K562 (cell line): ENCODE measurements around the gene DYNLT4. TPM values are rescaled to one million over a fixed set of nuclear protein-coding genes. Genes with fewer than 3 reads are reported as not detected.

Experiments
- CBX8 ChIP-seq: fragments of 200-600 bp; sonication (generic); IDR thresholded peaks from 2 replicates; pipeline ENCODE4 v1.6.1; 2012; ENCODE audit warnings: borderline replicate concordance, mixed run types, low read depth, mild to moderate bottlenecking, moderate library complexity, mixed read lengths, low read length, control low read depth, inconsistent platforms; ENCODE audit not compliant: poor library complexity, severe bottlenecking; ENCODE audit errors: extremely low read depth
- CSDE1 ChIP-seq, 2 experiments: fragments of 450-650 bp; IDR thresholded peaks; 2 replicates each; pipeline ENCODE4 v1.6.1; 2016; ENCODE audit warnings: mild to moderate bottlenecking in 1 of 2
- CTBP1 ChIP-seq: fragments of 450-650 bp; IDR thresholded peaks from 2 replicates; pipeline ENCODE4 v1.6.1; 2016; ENCODE audit warnings: borderline replicate concordance
- HEY1 ChIP-seq: fragments of 250-450 bp; sonication (Bioruptor Pico); IDR thresholded peaks from 2 replicates; pipeline ENCODE4 v1.5.0; 2020; ENCODE audit warnings: mild to moderate bottlenecking, moderate library complexity, borderline replicate concordance
- HNRNPK ChIP-seq: fragments of 200-400 bp; formaldehyde crosslinking; IDR thresholded peaks from one replicate; pipeline ENCODE4 v1.6.1; 2018; ENCODE audit warnings: mild to moderate bottlenecking, low read depth, low read length; ENCODE audit not compliant: poor library complexity, severe bottlenecking
- KLF1 ChIP-seq: fragments of 450-650 bp; IDR thresholded peaks from 2 replicates; pipeline ENCODE4 v1.6.1; 2016; ENCODE audit warnings: missing genetic modification characterization, missing compliant biosample characterization
- LEF1 ChIP-seq: fragments of 450-650 bp; IDR thresholded peaks from 2 replicates; pipeline ENCODE4 v1.6.1; 2016; ENCODE audit warnings: mild to moderate bottlenecking
- MTA2 ChIP-seq: fragments of 450-650 bp; IDR thresholded peaks from 2 replicates; pipeline ENCODE4 v1.6.1; 2016; ENCODE audit warnings: low read depth
- NFIX ChIP-seq: fragments of 250-450 bp; sonication (Bioruptor Pico); IDR thresholded peaks from 2 replicates; pipeline ENCODE4 v1.4.0; 2020; ENCODE audit warnings: low read depth, mild to moderate bottlenecking, moderate library complexity
- PHTF2 ChIP-seq: fragments of 250-450 bp; sonication (Bioruptor Pico); IDR thresholded peaks from 2 replicates; pipeline ENCODE4 v1.5.0; 2021; ENCODE audit warnings: mild to moderate bottlenecking
- PRMT5 ChIP-seq: sonication (generic); formaldehyde crosslinking; IDR thresholded peaks from 2 replicates; pipeline ENCODE4 v1.5.0; 2020; ENCODE audit warnings: missing genetic modification reagents
- PRPF4 ChIP-seq: fragments of 200-400 bp; formaldehyde crosslinking; IDR thresholded peaks from one replicate; pipeline ENCODE4 v1.6.1; 2017; ENCODE audit warnings: low read length, low read depth, mild to moderate bottlenecking; ENCODE audit not compliant: insufficient read depth, poor library complexity, severe bottlenecking
- RFX7 ChIP-seq: fragments of 250-450 bp; sonication (Bioruptor Pico); IDR thresholded peaks from 2 replicates; pipeline ENCODE4 v1.5.1; 2021; ENCODE audit warnings: mild to moderate bottlenecking
- SIX5 ChIP-seq, 2 experiments: IDR thresholded peaks; 2 replicates each; pipeline ENCODE4 v1.6.1; 2011; ENCODE audit warnings: low read length in 2 of 2, borderline replicate concordance in 1 of 2, low read depth in 1 of 2, mild to moderate bottlenecking in 1 of 2, moderate library complexity in 1 of 2; ENCODE audit not compliant: insufficient read depth in 1 of 2
- SMAD1 ChIP-seq: fragments of 150-350 bp; IDR thresholded peaks from 2 replicates; pipeline ENCODE4 v1.6.1; 2014; ENCODE audit warnings: low read length, low read depth; ENCODE audit not compliant: partially characterized antibody
- SREBF2 ChIP-seq: sonication (generic); formaldehyde crosslinking; IDR thresholded peaks from 2 replicates; pipeline ENCODE4 v1.4.0; 2020; ENCODE audit warnings: mild to moderate bottlenecking, missing genetic modification reagents
- TFAP4 ChIP-seq: sonication (generic); formaldehyde crosslinking; IDR thresholded peaks from 2 replicates; pipeline ENCODE4 v1.8.0; 2022; ENCODE audit warnings: missing genetic modification reagents, mild to moderate bottlenecking, moderate library complexity, borderline replicate concordance
- ZBTB5 ChIP-seq: fragments of 450-650 bp; IDR thresholded peaks from 2 replicates; pipeline ENCODE4 v1.6.1; 2017; ENCODE audit warnings: antibody characterized with exemption
- ZC3H11A ChIP-seq: IDR thresholded peaks from 2 replicates; pipeline ENCODE4 v1.6.1; 2012; ENCODE audit warnings: low read depth, low read length, improper control_type of control experiment
- ZKSCAN1 ChIP-seq: fragments of 150-350 bp; IDR thresholded peaks from 2 replicates; pipeline ENCODE4 v1.6.1; 2016; ENCODE audit warnings: low read depth, low read length
- ZNF253 ChIP-seq: fragments of 250-450 bp; sonication (Bioruptor Pico); conservative IDR thresholded peaks from 2 replicates; pipeline ENCODE4 v1.6.1; 2021; ENCODE audit warnings: mild to moderate bottlenecking
- ZNF512 ChIP-seq: IDR thresholded peaks from 2 replicates; pipeline ENCODE4 v1.6.1; 2016; ENCODE audit warnings: missing genetic modification characterization, missing compliant biosample characterization
- ZNF785 ChIP-seq: fragments of 250-450 bp; sonication (Bioruptor Pico); IDR thresholded peaks from 2 replicates; pipeline ENCODE4 v1.4.0; 2020; ENCODE audit warnings: mild to moderate bottlenecking
- ZNF79 ChIP-seq: fragments of 250-450 bp; sonication (Bioruptor Pico); IDR thresholded peaks from 2 replicates; pipeline ENCODE4 v1.4.0; 2020; ENCODE audit warnings: low read depth, mild to moderate bottlenecking, moderate library complexity
- ZNF830 ChIP-seq: fragments of 250-450 bp; sonication (Bioruptor Pico); IDR thresholded peaks from 2 replicates; pipeline ENCODE4 v1.5.0; 2021; ENCODE audit warnings: mild to moderate bottlenecking
- polyA plus RNA-seq, 8 experiments: library from polyadenylated mRNA; depleted of rRNA in 4 of 8; stranded (reverse) in 5 of 8; unstranded in 3 of 8; fragments of >200 nt; fragmentation: Nextera tagmentation in 2 of 8; fragmentation: Illumina TruSeq in 1 of 8; extraction: Ambion mirVana in 2 of 8; extraction: Trizol in 1 of 8; gene quantifications; 2 replicates each; pipeline versions ENCODE4 v1.2.1 to v1.2.3, GENCODE V29; 2011 to 2014; ENCODE audit warnings: inconsistent platforms in 1 of 8, missing spikeins in 1 of 8
- total RNA-seq, 7 experiments: library from RNA; depleted of rRNA in 6 of 7; stranded (reverse); fragments of >200 nt in 6 of 7; fragmentation: Illumina TruSeq in 2 of 7; extraction: Trizol in 2 of 7; gene quantifications; 2 replicates each; pipeline versions ENCODE4 v1.2.1 to v1.2.3, GENCODE V29; 2011 to 2021; ENCODE audit warnings: low replicate concordance in 1 of 7

The DYNLT4 gene
- total and polyA plus RNA-seq, 9 of the 15 experiments (the other 6 are each of a cell fraction or from before 2014, with no cell fraction given): 0.29 to 0.73 TPM; not detected in 7

- TF ChIP-seq PHTF2: no peak
- no peak for TF ChIP-seq CTBP1
- no peak for TF ChIP-seq HNRNPK
- TF ChIP-seq ZNF512 (tag): no peak
- TF ChIP-seq LEF1: no peak
- TF ChIP-seq SIX5 (IDR thresholded peaks at IDR 0.05; ENCODE audit: borderline replicate concordance in 1 of 2, insufficient read depth in 1 of 2, low read depth in 1 of 2, low read length in 2 of 2): no peak
- peak; percentile 15 for TF ChIP-seq SMAD1
- no peak for TF ChIP-seq RFX7
- no peak for TF ChIP-seq PRPF4
- TF ChIP-seq ZNF253 (CRISPR knock-in tag): no peak
- TF ChIP-seq TFAP4 (CRISPR knock-in tag): peak; percentile 69; the same call in 1 of the 2 replicates
- TF ChIP-seq ZNF830 (CRISPR knock-in tag): no peak
- no peak for TF ChIP-seq SREBF2
- TF ChIP-seq HEY1 (CRISPR knock-in tag): no peak
- TF ChIP-seq ZC3H11A: no peak
- no peak for TF ChIP-seq KLF1 (tag)
- no peak for TF ChIP-seq PRMT5 (CRISPR knock-in tag)
- no peak for TF ChIP-seq CSDE1 (IDR thresholded peaks at IDR 0.05)
- TF ChIP-seq MTA2: no peak
- TF ChIP-seq ZNF785 (CRISPR knock-in tag): no peak
- no peak for TF ChIP-seq ZBTB5
- no peak for TF ChIP-seq ZNF79 (CRISPR knock-in tag)
- no peak for TF ChIP-seq CBX8
- TF ChIP-seq NFIX (CRISPR knock-in tag): no peak
- TF ChIP-seq ZKSCAN1: no peak
These were observed 2.1 kb upstream of the DYNLT4 start (continued) for GRCh38 chr1:44808938-44809917.
